Fibroblast of peridontal ligament (primary cell): ENCODE data around the gene NEFH.

Experiments
- DNase-seq: peaks from one replicate; pipeline ENCODE4 v3.0.0-alpha.2; 2010; ENCODE audit errors: extremely low read depth

Gene NEFH

DNA sequence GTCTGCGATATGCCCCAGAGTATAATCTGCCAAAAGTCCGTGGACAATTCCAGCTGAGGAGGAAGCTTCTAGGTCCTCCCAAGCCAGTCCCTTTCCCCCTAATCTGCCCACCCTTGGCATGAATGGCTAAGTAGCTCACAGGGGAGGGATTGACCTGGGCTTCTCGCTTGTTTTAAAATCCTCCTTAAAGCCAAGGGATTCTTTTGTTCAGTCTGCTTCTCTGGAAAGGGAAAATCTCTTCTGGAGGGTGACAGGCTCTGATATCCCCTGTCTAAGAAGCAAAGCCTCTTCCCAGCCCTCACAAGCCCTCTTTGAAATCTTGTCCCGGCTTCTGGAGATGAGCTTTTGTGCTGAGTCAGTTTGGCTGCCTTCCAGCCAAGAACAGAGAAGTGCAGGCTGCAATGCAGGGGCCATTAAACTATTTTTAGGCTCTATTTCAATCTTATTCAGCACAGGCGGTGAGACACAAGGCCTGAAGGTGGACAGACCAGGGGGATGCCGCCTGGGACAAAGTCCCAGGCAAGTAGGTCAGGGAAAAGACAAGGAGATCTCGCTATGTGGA lies 23.9 kb downstream of the NEFH start:
- DNase-seq: peak; percentile 76

DNA sequence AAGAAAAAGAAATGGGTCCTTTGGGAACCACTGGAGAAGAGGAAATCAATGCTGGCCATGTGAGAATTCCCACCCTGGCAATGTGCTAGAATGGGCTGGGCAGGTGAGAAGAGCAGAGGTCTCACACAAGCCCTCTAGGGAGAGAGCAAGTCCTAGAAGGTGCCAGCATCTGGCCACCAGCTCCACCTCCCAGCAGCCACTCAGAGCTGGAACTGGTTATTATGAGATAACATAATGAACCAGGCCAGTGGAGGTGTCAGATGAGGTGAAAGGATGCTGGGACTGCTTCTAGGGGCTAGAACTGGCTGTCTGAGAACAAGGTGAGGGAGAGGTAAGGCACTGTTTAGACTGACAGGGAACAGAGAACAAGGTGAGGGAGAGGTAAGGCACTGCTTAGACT lies 29.3 kb downstream of the NEFH start:
- DNase-seq: no peak

DNA sequence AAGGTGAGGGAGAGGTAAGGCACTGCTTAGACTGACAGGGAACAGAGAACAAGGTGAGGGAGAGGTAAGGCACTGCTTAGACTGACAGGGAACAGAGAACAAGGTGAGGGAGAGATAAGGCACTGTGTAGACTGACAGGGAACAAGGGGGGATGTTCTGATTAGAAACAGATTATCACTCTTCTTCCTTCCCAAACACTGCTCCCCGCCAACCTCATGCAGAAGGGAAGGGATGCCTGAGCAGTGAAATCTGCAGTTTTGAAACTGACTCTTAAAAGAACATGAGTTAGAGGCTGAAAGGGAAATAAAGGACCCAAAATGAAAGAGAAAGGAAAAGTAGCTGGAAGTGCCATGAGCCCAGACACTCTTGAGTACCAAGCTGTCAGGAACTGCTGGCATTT lies 29.8 kb downstream of the NEFH start:
- DNase-seq: no peak

DNA sequence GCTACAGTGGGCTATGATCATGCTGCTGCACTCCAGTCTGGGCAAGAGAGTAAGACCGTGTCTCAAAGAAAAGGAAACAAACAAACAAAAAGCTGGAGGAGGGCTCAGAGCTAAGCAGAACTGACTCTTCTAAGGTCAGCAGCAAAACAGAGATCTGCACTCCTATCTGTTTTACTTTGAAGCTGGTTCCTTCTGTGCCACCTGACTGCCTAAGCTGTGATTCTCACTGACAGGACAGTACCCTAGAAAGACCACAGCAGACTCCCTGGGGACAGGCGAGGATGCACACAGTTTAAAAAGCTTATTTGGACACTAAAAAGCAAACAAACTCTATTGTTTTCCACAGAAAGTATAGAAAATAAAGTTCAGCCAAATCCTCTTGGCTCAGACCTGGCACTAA lies 30.5 kb downstream of the NEFH start:
- no peak for DNase-seq

DNA sequence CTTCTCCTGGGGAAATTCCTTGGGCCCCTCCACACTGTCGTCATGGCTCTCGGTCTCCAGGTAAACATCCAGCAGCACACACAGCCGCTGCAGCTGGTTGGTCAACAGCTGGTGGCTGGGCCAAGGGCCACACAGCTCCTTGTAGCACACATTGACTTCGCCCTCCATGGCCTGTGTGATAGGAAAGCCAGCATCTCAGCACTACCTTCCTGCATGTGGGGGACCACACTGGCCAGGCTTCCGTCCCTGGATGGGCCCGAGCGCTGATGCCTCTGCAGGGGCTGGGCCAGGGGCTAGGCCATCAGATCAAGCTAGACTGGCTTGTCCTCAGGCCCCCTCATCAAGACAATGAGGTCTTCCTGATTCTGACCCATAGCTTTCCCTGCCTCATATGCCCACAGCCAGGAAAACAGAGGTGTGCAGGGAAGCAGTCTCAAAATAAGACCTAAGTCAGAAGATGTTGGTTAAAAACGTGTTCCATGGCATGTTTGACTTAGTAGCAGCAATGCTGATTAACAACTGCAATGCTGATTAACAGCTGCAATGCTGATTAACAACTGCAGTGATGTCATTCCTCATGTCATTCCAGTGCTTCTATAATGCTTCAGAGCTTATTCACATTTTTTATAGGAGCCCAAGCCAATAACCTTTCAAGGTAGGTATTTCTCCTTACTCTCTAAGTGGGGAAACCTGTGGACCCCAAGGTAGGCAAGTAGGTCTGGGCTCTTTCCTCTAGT lies 31.3 kb downstream of the NEFH start:
- no peak for DNase-seq

DNA sequence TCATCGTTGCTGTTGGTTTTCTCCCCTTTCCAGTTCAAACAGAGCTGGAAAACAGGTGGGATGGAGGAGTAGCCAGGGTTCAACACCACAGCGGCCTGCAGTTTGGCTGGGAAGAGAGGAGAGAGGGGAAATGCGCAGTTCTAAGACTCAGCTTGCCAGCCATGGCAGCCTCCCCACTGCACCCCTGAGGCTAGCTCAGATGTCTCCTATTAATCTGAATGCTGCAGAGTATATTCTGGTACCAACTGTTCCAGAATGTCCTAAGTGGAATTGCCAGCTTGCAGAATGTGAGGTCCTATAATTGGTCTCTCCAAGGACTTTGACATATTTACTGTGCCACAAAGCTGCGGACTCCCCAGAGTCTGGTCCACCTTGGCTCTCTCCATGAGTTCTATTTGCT lies 32.0 kb downstream of the NEFH start:
- no peak for DNase-seq

DNA sequence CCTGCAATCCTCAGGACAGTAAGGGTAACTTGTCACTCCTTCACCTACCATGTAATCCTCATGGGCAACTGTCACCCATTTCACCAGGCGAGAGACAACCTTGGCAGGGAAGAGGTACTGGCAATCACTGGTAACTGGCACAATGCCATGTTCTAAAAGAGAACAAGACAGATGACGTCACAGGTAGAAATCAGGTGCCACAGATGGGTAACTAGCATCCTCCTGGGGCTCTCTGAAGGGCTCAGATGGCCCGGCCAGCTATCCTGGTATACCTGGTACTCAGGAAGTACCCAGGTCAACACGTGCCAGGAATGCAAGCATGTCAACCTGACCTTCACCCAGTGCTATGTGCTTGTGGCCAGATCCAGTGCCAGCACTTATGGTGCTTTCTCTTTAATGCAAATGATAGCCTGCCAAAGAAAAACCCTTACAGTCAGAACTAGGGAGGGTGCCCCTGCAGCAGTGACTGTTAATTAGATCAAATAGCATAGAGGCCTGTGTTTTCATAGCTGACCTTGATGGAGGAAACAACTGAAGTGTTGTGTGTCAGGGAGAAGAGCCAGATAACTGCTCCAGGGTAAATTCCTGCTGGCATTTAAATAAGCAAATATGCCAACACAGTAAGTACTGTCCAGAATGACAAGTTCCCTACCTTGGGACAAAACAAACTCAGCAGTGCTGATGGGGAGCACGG lies 37.3 kb downstream of the NEFH start:
- DNase-seq: no peak

DNA sequence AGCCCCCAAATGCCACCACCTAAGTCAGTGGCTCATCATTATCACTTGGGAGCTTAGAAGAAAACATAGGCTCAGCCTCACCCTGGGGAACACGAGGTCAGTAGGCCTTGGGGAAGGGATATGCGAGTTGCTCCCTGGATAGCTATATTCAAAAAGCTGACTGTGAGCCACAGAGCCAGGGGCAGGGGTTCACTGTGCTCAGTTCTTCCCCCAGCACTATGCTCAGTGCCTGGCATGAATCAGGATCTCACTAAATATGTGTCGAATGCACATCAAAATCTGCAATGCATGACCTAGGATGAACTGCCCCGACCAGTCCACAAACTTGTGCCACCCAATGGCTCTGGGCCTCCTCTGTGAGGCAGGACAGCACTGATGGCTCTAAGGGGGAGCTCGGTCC lies 38.4 kb downstream of the NEFH start:
- DNase-seq: no peak

DNA sequence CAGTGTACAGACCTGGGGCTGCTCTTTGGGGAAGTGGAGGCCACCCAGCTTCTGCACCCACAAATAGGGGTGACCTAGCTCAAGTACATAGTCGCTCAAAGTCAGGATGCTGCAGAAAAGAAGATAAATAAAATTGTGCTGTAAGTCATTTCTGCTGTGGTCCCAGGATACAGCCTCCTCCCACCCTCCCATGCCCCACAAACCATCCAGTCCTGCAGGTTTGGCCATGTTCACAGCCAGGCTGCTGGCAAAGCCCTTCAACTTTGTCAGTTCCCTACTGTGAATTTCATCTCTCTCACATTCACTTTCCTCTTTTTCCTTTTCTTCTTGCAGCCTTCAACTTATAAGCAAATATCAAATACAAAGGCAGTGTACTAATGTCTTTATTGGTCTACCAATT lies 40.0 kb downstream of the NEFH start:
- no peak for DNase-seq

DNA sequence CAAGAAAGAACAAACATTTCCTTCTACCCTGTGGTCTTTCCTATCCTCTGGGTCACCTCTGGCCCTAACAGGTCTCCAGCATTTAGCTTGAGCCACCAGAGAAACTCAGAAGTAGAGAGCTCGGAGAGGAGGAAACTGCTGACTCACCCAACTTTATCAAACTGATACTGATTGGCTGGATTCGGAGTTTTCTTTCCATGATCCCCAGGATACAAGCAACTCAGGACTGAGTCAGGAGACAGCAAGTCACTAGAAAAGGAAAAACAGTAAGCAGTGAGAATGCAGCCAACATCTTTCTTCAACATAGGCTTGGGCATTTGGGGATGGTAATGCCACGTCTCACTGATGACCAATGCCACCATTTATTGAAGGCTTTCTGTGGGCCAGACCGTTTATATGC lies 40.8 kb downstream of the NEFH start:
- peak; percentile 79 for DNase-seq

DNA sequence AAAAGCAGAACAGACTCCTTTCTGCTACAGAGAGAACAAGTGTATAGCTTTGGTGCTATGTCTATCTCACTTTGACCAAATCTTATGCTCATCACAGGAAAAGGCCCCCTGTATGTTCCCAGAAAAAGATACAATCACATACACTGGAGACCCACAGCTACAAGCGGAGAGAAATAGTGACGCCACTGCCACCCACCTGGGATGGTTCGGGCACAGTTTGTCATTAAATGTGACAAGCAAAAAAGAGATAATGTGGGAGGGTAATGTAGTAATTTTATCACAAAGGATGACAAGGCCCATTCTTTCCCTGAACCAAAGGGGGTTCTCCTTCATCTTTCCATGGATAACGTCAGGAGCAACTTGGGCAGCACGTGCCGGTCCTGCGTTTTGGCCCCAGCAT lies 41.5 kb downstream of the NEFH start:
- DNase-seq: no peak

DNA sequence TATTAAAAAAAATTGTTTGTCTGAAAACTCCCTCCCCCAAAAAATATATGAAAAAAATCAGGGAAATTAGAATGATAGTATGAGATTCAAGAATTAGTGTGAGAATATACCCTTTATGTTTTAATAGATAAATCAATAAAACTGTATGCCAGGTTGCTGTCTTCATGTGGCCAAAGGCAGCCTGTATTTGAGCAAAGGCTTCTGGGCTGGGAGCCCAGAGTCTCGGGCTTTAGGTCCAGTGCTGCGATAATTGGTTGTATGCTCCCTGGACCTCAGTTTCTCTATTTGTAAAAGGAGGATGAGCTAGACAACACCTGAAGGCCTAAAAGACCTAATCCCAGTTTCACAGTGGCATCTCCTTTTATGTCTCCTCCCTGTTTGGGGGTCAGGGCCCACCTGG lies 43.7 kb downstream of the NEFH start:
- DNase-seq: no peak

DNA sequence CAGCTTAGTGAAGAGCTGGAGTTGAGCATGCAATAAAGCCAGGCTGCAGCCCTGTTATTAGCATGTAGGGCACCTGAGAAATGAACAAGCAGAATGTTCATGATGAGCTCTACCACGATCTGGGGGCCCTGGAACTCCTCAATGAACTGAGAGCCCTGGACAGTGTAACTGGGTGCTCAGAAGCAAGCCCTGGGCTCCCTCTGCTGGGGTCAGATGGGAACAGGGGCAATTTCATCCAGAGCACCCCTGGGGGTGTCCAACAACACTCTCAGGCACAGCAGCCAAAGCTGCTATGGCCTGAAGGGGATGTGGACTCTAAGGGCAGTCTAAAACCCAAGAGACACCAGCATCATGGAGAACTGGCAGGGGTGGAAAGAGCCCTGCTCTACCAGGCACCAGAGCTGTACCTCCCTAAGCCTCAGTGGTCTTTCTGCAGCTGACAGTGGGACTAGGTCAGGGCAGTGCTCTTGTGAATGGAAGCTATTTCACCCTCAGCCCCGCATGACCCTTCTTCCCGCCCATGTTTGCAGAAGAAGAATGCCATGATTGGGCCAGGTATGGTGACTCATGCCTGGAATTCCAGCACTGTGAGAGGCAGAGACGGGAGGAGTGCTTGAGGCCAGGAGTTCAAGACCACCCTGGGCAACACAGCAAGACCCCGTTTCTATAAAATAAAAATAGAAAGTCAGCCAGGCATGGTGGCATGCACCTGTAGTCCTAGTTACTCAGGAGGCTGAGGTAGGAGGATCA lies 44.6 kb downstream of the NEFH start:
- peak; percentile 14 for DNase-seq

DNA sequence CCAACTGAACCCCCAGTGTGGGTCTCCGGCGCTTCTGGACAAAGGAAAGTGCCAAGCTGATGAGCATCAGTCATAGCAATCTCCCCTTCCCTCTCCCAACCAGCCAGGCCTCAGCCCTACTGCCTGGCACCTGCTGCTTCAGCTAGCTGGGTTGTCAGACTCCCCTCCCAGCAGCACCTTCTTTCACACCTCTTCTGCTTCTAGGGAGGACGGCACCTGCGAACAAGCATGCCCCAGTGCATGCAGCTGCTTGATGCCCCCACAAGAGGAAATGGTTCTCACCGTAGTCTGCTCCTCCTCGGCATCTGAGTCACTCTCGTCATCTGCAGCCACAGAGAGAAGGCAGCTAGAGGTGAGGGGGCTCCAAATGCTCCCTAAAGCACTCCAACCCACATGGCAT lies 48.1 kb downstream of the NEFH start:
- no peak for DNase-seq

DNA sequence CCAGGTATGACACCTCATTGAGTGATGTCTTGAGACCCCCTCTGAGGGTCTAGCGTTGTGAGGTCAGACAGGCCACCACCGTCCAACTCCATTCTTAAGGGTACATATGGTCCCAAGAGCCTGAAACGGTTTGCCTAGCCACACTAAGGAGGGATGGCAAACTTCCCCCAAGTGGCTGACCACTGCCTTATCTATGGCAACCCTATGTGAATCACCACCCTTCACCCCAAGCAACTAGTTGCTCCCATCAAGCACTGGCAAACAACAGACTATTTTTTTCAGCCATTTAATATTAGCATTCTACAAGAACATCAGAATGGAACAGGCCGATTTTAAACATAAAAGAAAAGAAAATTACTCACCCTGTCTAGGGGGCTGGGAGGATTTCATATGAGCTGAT lies 50.7 kb downstream of the NEFH start:
- no peak for DNase-seq

DNA sequence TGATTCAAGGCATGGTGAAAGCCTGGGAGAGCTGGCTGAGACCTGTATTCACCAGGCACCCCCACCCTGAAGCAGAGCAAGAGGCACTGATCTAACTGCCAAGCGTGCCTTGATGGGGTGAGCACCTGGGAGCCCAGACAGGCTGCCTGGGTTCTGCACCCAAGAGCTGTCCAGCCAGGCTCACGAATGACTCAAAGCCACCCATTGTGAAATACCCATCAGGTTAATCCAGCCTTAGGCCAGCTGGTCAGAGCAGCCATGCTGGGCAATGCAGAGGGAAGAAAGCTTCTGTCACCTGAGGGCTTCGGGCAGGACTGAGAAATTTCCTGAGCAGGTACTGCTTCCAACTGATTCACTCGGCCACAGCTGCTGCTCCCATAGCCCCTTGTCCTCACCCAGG lies 51.4 kb downstream of the NEFH start:
- DNase-seq: no peak

DNA sequence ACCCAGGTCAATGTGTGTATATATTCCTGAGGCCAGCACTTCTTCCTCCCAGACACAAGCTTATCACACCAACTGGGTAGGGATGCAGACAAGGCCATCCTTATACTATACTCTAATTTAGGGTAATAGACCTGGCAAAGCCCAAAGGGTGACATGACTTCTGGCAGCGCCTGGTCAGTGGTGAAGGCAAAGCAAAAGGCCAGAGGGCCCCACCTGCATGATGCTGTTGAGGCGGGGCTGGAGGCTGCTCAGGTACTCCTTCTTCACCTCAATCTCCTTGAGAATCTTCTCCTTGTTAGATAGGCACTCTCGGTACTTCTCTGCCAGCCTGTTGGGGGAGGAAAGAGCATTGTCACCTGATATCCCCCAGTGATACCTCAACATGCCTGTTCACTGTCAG lies 56.4 kb downstream of the NEFH start:
- no peak for DNase-seq

DNA sequence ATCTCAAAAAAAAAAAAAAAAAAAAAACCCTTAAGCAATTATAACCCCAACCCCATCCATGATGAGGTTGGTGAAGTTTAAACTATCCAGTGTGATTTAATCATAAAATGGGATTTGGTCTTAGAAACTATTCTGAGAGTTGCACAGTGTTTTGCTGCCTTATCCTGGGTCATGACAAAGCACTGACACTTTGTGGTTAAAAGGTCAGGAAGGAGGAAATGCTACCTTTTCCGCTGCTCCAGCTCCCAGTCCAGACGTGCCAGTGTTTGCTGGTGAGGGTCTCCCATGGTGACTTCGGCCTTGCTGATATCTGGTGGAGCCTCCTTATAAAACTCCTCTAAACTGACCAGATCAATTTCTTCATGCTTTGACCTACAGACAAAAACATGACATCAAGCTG lies 59.1 kb downstream of the NEFH start:
- DNase-seq: no peak
